GM19395 (cell line): ENCODE data around the gene RIC3.
A peak's percentile ranks its signal among the peaks of the same experiment; 100 is the strongest.

Source experiments
- ATAC-seq: cut with Tn5 transposase; IDR thresholded peaks from one replicate; pipeline ENCODE4 v1.9.1; 2021; ENCODE audit warnings: mild to moderate bottlenecking, moderate library complexity; ENCODE audit not compliant: unreplicated experiment

RIC3 gene

GRCh38 chr11:8168485-8169257 lies at the start of gene RIC3:
TSS of gene RIC3 (minus strand) at chr11:8169025. CDS start at chr11:8168989, 36 bp downstream.
- ATAC-seq = peak; percentile 72

- no peak for ATAC-seq
These were observed 49.6 kb upstream of the RIC3 start for GRCh38 chr11:8218409-8218808.

GRCh38 chr11:8217926-8218325 lies 49.1 kb upstream of the RIC3 start:
- ATAC-seq = no peak

GRCh38 chr11:8217136-8217535 lies 48.3 kb upstream of the RIC3 start:
- ATAC-seq = no peak

GRCh38 chr11:8213376-8213775 lies 44.6 kb upstream of the RIC3 start:
- no peak for ATAC-seq

GRCh38 chr11:8209208-8209807 lies 40.5 kb upstream of the RIC3 start:
- no peak for ATAC-seq

GRCh38 chr11:8207080-8208000 lies 38.5 kb upstream of the RIC3 start:
- ATAC-seq = no peak

- no peak for ATAC-seq
These were observed 37.6 kb upstream of the RIC3 start for GRCh38 chr11:8206251-8207079.

- ATAC-seq = no peak
These were observed 36.7 kb upstream of the RIC3 start for GRCh38 chr11:8205566-8205965.

- ATAC-seq = no peak
These were observed 35.8 kb upstream of the RIC3 start for GRCh38 chr11:8204596-8204995.

- no peak for ATAC-seq
These were observed 35.2 kb upstream of the RIC3 start for GRCh38 chr11:8204025-8204424.

- no peak for ATAC-seq
These were observed 34.5 kb upstream of the RIC3 start for GRCh38 chr11:8203414-8203715.

GRCh38 chr11:8202516-8203413 lies 33.9 kb upstream of the RIC3 start:
- ATAC-seq = no peak

GRCh38 chr11:8201644-8202365 lies 33.0 kb upstream of the RIC3 start:
- ATAC-seq = peak; percentile 82

GRCh38 chr11:8199676-8200075 lies 30.9 kb upstream of the RIC3 start:
- no peak for ATAC-seq

- no peak for ATAC-seq
These were observed 27.9 kb upstream of the RIC3 start for GRCh38 chr11:8196749-8197148.

GRCh38 chr11:8194956-8195355 lies 26.1 kb upstream of the RIC3 start:
- ATAC-seq = no peak

- ATAC-seq = peak; percentile 36
These were observed 24.0 kb upstream of the RIC3 start for GRCh38 chr11:8192896-8193209.
